PC-9 (cell line): ENCODE data around the gene KCNE2. TPM values are rescaled to one million over a fixed set of nuclear protein-coding genes. Genes with fewer than 3 reads are reported as not detected.
"Not testable (repeated sequence)": the region's sequence is repeated elsewhere in the genome, so short reads cannot be mapped to it uniquely, and the experiment has no call there.

Experiments
- BruUV-seq: library from RNA; stranded (reverse); fragments of 400-500 nt; replicated peaks from 2 replicates; lab custom pipeline; 2021; lab: Mats Ljungman, UMichigan
- CTCF ChIA-PET: fragments of 300-600 bp; sonication (Branson Sonifier 250); formaldehyde crosslinking; loops from one replicate; lab custom pipeline; 2022; ENCODE audit warnings: antibody characterized with exemption; lab: Charles Lee
- POLR2A ChIA-PET: fragments of 300-600 bp; sonication (Branson Sonifier 250); formaldehyde crosslinking; loops from one replicate; lab custom pipeline; 2022; ENCODE audit warnings: antibody characterized with exemption; ENCODE audit not compliant: unreplicated experiment; lab: Charles Lee
- DNase-seq, 2 experiments: peaks; one replicate each; pipeline versions ENCODE4 v3.0.0 to v3.0.0-alpha.2; 2015 to 2022; ENCODE audit warnings: mixed read lengths in 1 of 2
- H2AFZ ChIP-seq: fragments of 200-600 bp; sonication (generic); 2 replicates; pipeline ENCODE4 v1.8.1; 2017; ENCODE audit warnings: antibody characterized with exemption
- H3F3A ChIP-seq: fragments of 200-600 bp; sonication (generic); 2 replicates; pipeline ENCODE4 v1.8.1; 2017; ENCODE audit warnings: antibody characterized with exemption, mild to moderate bottlenecking, low read depth; ENCODE audit not compliant: insufficient read depth
- H3K27ac ChIP-seq: fragments of 200-600 bp; sonication (generic); 2 replicates; pipeline ENCODE4 v1.6.1; 2016; ENCODE audit warnings: mixed run types
- H3K27me3 ChIP-seq: fragments of 200-600 bp; sonication (generic); 2 replicates; pipeline ENCODE4 v1.6.1; 2016; ENCODE audit warnings: low read depth, mixed run types; ENCODE audit not compliant: insufficient read depth
- H3K36me3 ChIP-seq: fragments of 200-600 bp; sonication (generic); 2 replicates; pipeline ENCODE4 v1.6.1; 2016; ENCODE audit warnings: low read depth, mixed run types
- H3K4me1 ChIP-seq: fragments of 200-600 bp; sonication (generic); replicated peaks from 2 replicates; pipeline ENCODE4 v1.6.1; 2016; ENCODE audit warnings: mixed run types; ENCODE audit not compliant: insufficient read depth
- H3K4me2 ChIP-seq: fragments of 200-600 bp; sonication (generic); 2 replicates; pipeline ENCODE4 v1.6.1; 2017; ENCODE audit warnings: mixed run types
- H3K4me3 ChIP-seq: fragments of 200-600 bp; sonication (generic); 2 replicates; pipeline ENCODE4 v1.6.1; 2016; ENCODE audit warnings: mixed run types
- H3K79me2 ChIP-seq: fragments of 200-600 bp; sonication (generic); 2 replicates; pipeline ENCODE4 v1.6.1; 2017; ENCODE audit warnings: low read depth, mixed run types
- H3K9me2 ChIP-seq: fragments of 200-600 bp; sonication (generic); 2 replicates; pipeline ENCODE4 v1.8.1; 2017; ENCODE audit warnings: mild to moderate bottlenecking; ENCODE audit not compliant: insufficient read depth
- H3K9me3 ChIP-seq: fragments of 200-600 bp; sonication (generic); 2 replicates; pipeline ENCODE4 v1.8.1; 2016; ENCODE audit warnings: low read depth; ENCODE audit not compliant: insufficient read depth
- H4K20me1 ChIP-seq: fragments of 200-600 bp; sonication (generic); 2 replicates; pipeline ENCODE4 v1.8.1; 2017; ENCODE audit not compliant: insufficient read depth
- intact Hi-C: fragments of 100-400 bp; cut with micrococcal nuclease; formaldehyde crosslinking; loops from one replicate; pipeline ENCODE4 v1.10.0; 2022; ENCODE audit not compliant: unreplicated experiment
- total RNA-seq: library from RNA; stranded (reverse); gene quantifications from 2 replicates; pipeline ENCODE4 v1.2.3, GENCODE V29; 2021

KCNE2 gene
- total RNA-seq, 1 experiment from 2014 or later = not detected

- H4K20me1 ChIP-seq, BruUV-seq, intact Hi-C loops, H3K4me1 ChIP-seq, H3K9me2 ChIP-seq, H3K4me2 ChIP-seq, H3K4me3 ChIP-seq, H3F3A ChIP-seq, H3K36me3 ChIP-seq, CTCF ChIA-PET, POLR2A ChIA-PET, H3K27ac ChIP-seq, H3K27me3 ChIP-seq, H3K9me3 ChIP-seq, H2AFZ ChIP-seq, DNase-seq, H3K79me2 ChIP-seq: not testable (repeated sequence)
Observed at GRCh38 chr21:34383724-34384415, 20.1 kb downstream of the KCNE2 start.

- H3K27me3 ChIP-seq, DNase-seq, H3K79me2 ChIP-seq, H3F3A ChIP-seq, H2AFZ ChIP-seq, H3K4me3 ChIP-seq, POLR2A ChIA-PET, H4K20me1 ChIP-seq, H3K4me1 ChIP-seq, intact Hi-C loops, H3K27ac ChIP-seq, CTCF ChIA-PET, H3K9me3 ChIP-seq, H3K4me2 ChIP-seq, BruUV-seq, H3K9me2 ChIP-seq, H3K36me3 ChIP-seq: not testable (repeated sequence)
Observed at GRCh38 chr21:34400522-34400921, 36.7 kb downstream of the KCNE2 start.

DNA sequence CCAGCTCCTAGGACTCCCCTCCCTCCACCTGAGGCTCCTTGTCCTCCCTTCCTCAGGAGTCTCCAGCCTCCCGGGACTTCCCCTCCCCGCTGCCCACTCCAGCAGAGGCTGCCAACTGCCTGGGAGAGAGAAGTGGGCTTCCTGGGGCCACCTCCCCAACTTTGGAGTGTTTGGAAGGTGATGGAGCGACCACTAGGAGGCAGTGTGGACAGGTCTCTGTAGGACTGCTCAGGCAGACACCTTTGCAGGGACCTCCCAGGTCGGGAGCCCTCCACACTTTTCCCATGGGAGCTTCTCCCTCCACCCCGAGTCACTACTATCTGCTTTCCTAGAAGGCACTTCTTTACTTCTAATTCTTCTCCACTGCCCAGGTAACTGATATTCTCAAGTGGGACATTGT, 40.9 kb downstream of the KCNE2 start:
- BruUV-seq, H3K9me3 ChIP-seq, intact Hi-C loops, POLR2A ChIA-PET, H3K4me1 ChIP-seq, CTCF ChIA-PET, H3K4me3 ChIP-seq, H3K79me2 ChIP-seq, H3F3A ChIP-seq, H4K20me1 ChIP-seq, H3K9me2 ChIP-seq, H3K4me2 ChIP-seq, H2AFZ ChIP-seq, H3K36me3 ChIP-seq, H3K27ac ChIP-seq, DNase-seq, H3K27me3 ChIP-seq: not testable (repeated sequence)

- CTCF ChIA-PET, H3K36me3 ChIP-seq, H3K27me3 ChIP-seq, H3K4me1 ChIP-seq, intact Hi-C loops, H3K4me3 ChIP-seq, POLR2A ChIA-PET, H3K27ac ChIP-seq, H3K79me2 ChIP-seq, H2AFZ ChIP-seq, H4K20me1 ChIP-seq, H3K9me2 ChIP-seq, H3K4me2 ChIP-seq, DNase-seq, H3F3A ChIP-seq, H3K9me3 ChIP-seq, BruUV-seq: not testable (repeated sequence)
Observed at GRCh38 chr21:34405686-34406085, 41.9 kb downstream of the KCNE2 start.

GRCh38 chr21:34406102-34406501, 42.3 kb downstream of the KCNE2 start:
- H3K36me3 ChIP-seq, H3K9me2 ChIP-seq, DNase-seq, H3K27me3 ChIP-seq, intact Hi-C loops, H4K20me1 ChIP-seq, H3K27ac ChIP-seq, H3K4me3 ChIP-seq, BruUV-seq, CTCF ChIA-PET, H3K4me2 ChIP-seq, H3K4me1 ChIP-seq, H2AFZ ChIP-seq, H3F3A ChIP-seq, POLR2A ChIA-PET, H3K79me2 ChIP-seq, H3K9me3 ChIP-seq: not testable (repeated sequence)

DNA sequence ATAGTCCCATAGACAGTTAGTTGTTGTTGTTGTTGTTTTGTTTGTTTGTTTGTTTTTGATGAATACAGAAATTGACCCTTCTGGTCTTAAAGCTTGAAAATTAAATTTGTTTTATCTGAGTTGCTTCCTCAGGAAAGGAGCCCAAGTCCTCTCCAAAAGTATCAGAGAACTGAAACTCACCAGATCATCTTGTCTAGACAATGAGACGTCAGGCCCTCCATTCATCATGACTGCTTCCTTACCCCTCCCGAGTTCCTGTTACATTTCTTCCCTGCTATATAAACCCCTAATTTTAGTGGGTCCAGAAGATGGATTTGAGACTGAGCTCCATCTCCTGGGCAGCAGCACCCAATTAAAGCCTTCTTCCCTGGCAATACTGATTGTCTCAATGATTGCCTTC, 42.9 kb downstream of the KCNE2 start:
- H3K27me3 ChIP-seq, H3K36me3 ChIP-seq, intact Hi-C loops, H4K20me1 ChIP-seq, H3F3A ChIP-seq, POLR2A ChIA-PET, H3K4me2 ChIP-seq, H3K4me3 ChIP-seq, DNase-seq, H3K9me3 ChIP-seq, H3K27ac ChIP-seq, H2AFZ ChIP-seq, H3K79me2 ChIP-seq, BruUV-seq, H3K9me2 ChIP-seq, H3K4me1 ChIP-seq, CTCF ChIA-PET: not testable (repeated sequence)

- H3K4me1 ChIP-seq, H3K36me3 ChIP-seq, H3F3A ChIP-seq, H3K27me3 ChIP-seq, H3K79me2 ChIP-seq, H3K27ac ChIP-seq, H2AFZ ChIP-seq, H3K9me2 ChIP-seq, CTCF ChIA-PET, H3K9me3 ChIP-seq, DNase-seq, BruUV-seq, H3K4me2 ChIP-seq, H4K20me1 ChIP-seq, POLR2A ChIA-PET, intact Hi-C loops, H3K4me3 ChIP-seq: not testable (repeated sequence)
Observed at GRCh38 chr21:34407294-34407693, 43.5 kb downstream of the KCNE2 start.
